Liver (tissue), 9 donors: Measurements from ENCODE around the gene SLCO4C1. TPM values are rescaled to one million over a fixed set of nuclear protein-coding genes. Genes with fewer than 3 reads are reported as not detected.
A peak's percentile ranks its signal among the peaks of the same experiment; 100 is the strongest.

Experiments used
- DNase-seq: peaks from one replicate; pipeline ENCODE4 v3.0.0-alpha.2; 2017; ENCODE audit warnings: low spot score
- H3K27ac ChIP-seq, 2 donors: one replicate each; pipeline ENCODE4 v1.7.0; 2013; ENCODE audit warnings: inconsistent platforms in 2 of 2, low read length in 2 of 2, control low read depth in 1 of 2, low read depth in 1 of 2, mild to moderate bottlenecking in 1 of 2
- H3K27me3 ChIP-seq, 4 donors: one replicate each; pipeline versions ENCODE4 v1.6.1 to v1.7.0; 2013; ENCODE audit warnings: low read length in 3 of 4, inconsistent platforms in 1 of 4, mild to moderate bottlenecking in 1 of 4, moderate library complexity in 1 of 4; ENCODE audit not compliant: control insufficient read depth in 4 of 4, insufficient read depth in 4 of 4
- H3K36me3 ChIP-seq, 4 donors: one replicate each; pipeline versions ENCODE4 v1.6.1 to v1.7.0; 2013; ENCODE audit warnings: low read length in 3 of 4, mild to moderate bottlenecking in 3 of 4, low read depth in 1 of 4, moderate library complexity in 1 of 4; ENCODE audit not compliant: control insufficient read depth in 4 of 4, insufficient read depth in 3 of 4
- H3K4me1 ChIP-seq, 4 donors: one replicate each; pipeline versions ENCODE4 v1.6.1 to v1.7.0; 2013; ENCODE audit warnings: low read length in 3 of 4, mild to moderate bottlenecking in 3 of 4, moderate library complexity in 1 of 4; ENCODE audit not compliant: control insufficient read depth in 4 of 4, insufficient read depth in 4 of 4
- H3K4me3 ChIP-seq, 3 donors: one replicate each; pipeline versions ENCODE4 v1.6.1 to v1.7.0; 2013; ENCODE audit warnings: low read length in 3 of 3, control low read depth in 1 of 3, low read depth in 1 of 3, mild to moderate bottlenecking in 1 of 3
- H3K9ac ChIP-seq, 2 donors: one replicate each; pipeline ENCODE4 v1.7.0; 2013; ENCODE audit warnings: low read length in 2 of 2, mild to moderate bottlenecking in 2 of 2, moderate library complexity in 2 of 2, control low read depth in 1 of 2, low read depth in 1 of 2
- H3K9me3 ChIP-seq, 4 donors: one replicate each; pipeline versions ENCODE4 v1.6.1 to v1.7.0; 2013; ENCODE audit warnings: low read length in 3 of 4; ENCODE audit not compliant: control insufficient read depth in 4 of 4
- EGR1 ChIP-seq, 2 donors: IDR thresholded peaks; 2 replicates each; pipeline ENCODE4 v1.6.1; 2016 to 2018; ENCODE audit warnings: antibody characterized with exemption in 2 of 2, low read depth in 2 of 2
- FOXA1 ChIP-seq: IDR thresholded peaks from 2 replicates; pipeline ENCODE4 v1.6.1; 2016; ENCODE audit warnings: antibody characterized with exemption
- FOXA2 ChIP-seq: IDR thresholded peaks from 2 replicates; pipeline ENCODE4 v1.6.1; 2016; ENCODE audit warnings: antibody characterized with exemption
- GABPA ChIP-seq, 2 donors: IDR thresholded peaks in 1 of 2; conservative IDR thresholded peaks in 1 of 2; 2 replicates each; pipeline ENCODE4 v1.6.1; 2016; ENCODE audit warnings: antibody characterized with exemption in 2 of 2, mild to moderate bottlenecking in 1 of 2, moderate library complexity in 1 of 2
- HNF4A ChIP-seq, 2 donors: conservative IDR thresholded peaks; 2 replicates each; pipeline ENCODE4 v1.6.1; 2016; ENCODE audit warnings: antibody characterized with exemption in 2 of 2, mild to moderate bottlenecking in 2 of 2
- HNF4G ChIP-seq: IDR thresholded peaks from 2 replicates; pipeline ENCODE4 v1.6.1; 2016; ENCODE audit warnings: antibody characterized with exemption
- JUND ChIP-seq, 2 donors: IDR thresholded peaks; 2 replicates each; pipeline ENCODE4 v1.6.1; 2016; ENCODE audit warnings: antibody characterized with exemption in 2 of 2
- NR2F2 ChIP-seq: IDR thresholded peaks from 2 replicates; pipeline ENCODE4 v1.6.1; 2016; ENCODE audit warnings: antibody characterized with exemption
- RAD21 ChIP-seq, 2 donors: IDR thresholded peaks; 2 replicates each; pipeline ENCODE4 v1.6.1; 2016; ENCODE audit warnings: antibody characterized with exemption in 2 of 2, mild to moderate bottlenecking in 2 of 2
- RXRA ChIP-seq, 2 donors: IDR thresholded peaks; 2 replicates each; pipeline ENCODE4 v1.6.1; 2017 to 2018; ENCODE audit warnings: antibody characterized with exemption in 2 of 2, mild to moderate bottlenecking in 1 of 2
- SP1 ChIP-seq: IDR thresholded peaks from 2 replicates; pipeline ENCODE4 v1.6.1; 2018; ENCODE audit warnings: antibody characterized with exemption, mild to moderate bottlenecking
- TAF1 ChIP-seq: conservative IDR thresholded peaks from 2 replicates; pipeline ENCODE4 v1.6.1; 2016; ENCODE audit warnings: antibody characterized with exemption, mild to moderate bottlenecking
- YY1 ChIP-seq: IDR thresholded peaks from 2 replicates; pipeline ENCODE4 v1.6.1; 2016; ENCODE audit warnings: antibody characterized with exemption, mild to moderate bottlenecking
- ZBTB33 ChIP-seq: IDR thresholded peaks from 2 replicates; pipeline ENCODE4 v1.6.1; 2016; ENCODE audit warnings: antibody characterized with exemption
- WGBS: extraction: QIAGEN DNeasy Blood & Tissue Kit; methylation state at CpG from one replicate; pipeline ENCODE4 v1.1.7; 2013; 5-methylcytosine and 5-hydroxymethylcytosine counted together
- polyA plus RNA-seq, 2 donors: library from polyadenylated mRNA; stranded (reverse) in 1 of 2; unstranded in 1 of 2; fragments of 200-250 nt in 1 of 2; fragments of >200 nt in 1 of 2; fragmentation: Nextera tagmentation in 1 of 2; extraction: Ambion mirVana in 1 of 2; gene quantifications; one replicate each; pipeline versions ENCODE4 v1.2.1 to v1.2.3, GENCODE V29; 2013 to 2015
- total RNA-seq, 2 donors: library from RNA; depleted of rRNA; stranded (reverse); fragments of >200 nt; gene quantifications; one replicate each; pipeline ENCODE4 v1.2.3, GENCODE V29; 2014
- TF ChIP-seq, protein P1 (sequence below): IDR thresholded peaks from 2 replicates; pipeline ENCODE4 v1.6.1; 2016; ENCODE audit warnings: antibody characterized with exemption, mild to moderate bottlenecking
- TF ChIP-seq, protein P2 (sequence below): IDR thresholded peaks from 2 replicates; pipeline ENCODE4 v1.6.1; 2016; ENCODE audit warnings: antibody characterized with exemption
- TF ChIP-seq, protein P3 (sequence below): fragments of 150-350 bp; IDR thresholded peaks from 2 replicates; pipeline ENCODE4 v1.5.1; 2017; ENCODE audit warnings: improper control_type of control experiment, low read depth, low read length; ENCODE audit not compliant: missing input control
- TF ChIP-seq, protein P4 (sequence below): IDR thresholded peaks from 2 replicates; pipeline ENCODE4 v1.6.1; 2016; ENCODE audit warnings: antibody characterized with exemption
- donor health status: healthy.
- donor health status: healthy.
- donor health status: healthy.
- donor health status: healthy.
- donor health status: healthy.

SLCO4C1 gene
- total and polyA plus RNA-seq, 4 donors: 2.0 to 29.4 (median 3.3) TPM

DNA sequence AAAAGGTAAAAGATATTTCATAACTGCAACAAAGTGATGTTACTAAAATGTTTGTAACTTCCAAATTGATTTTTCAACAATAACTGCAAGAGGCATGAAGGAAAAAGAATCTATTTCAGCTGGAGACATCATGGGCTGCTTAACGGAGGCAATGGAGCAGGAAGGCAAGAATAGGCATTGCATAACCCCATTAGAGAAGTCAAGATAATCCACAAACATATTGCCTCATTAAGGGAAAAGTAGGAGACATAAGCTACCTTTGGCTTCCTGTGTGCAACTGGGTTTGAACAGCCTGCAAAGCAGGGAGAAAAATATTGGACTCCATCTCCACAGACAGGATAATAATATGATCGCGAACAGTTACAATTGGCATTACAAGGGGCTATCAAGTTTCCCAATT, 46.7 kb downstream of the SLCO4C1 start:
- H3K36me3 ChIP-seq: peaks cover 0 to 6% (median 0%) of the 10 kb centered on the region in 4 donors
- H3K27ac ChIP-seq: no peak overlapping the region
- no peaks in the 10 kb centered on the region for H3K9me3 ChIP-seq
- WGBS: 92% methylated on average over 3 of the region's 3 CpGs
- H3K4me1 ChIP-seq: no peaks in the 10 kb centered on the region
- no peaks in the 10 kb centered on the region for H3K27me3 ChIP-seq
- H3K4me3 ChIP-seq: no peak overlapping the region
- no peak overlapping the region for H3K9ac ChIP-seq
- no peak for TF ChIP-seq HNF4A (conservative IDR thresholded peaks at IDR 0.05)
- no peak for TF ChIP-seq GABPA (IDR thresholded peaks at IDR 0.05 in 1 of 2, conservative IDR thresholded peaks at IDR 0.05 in 1 of 2)
- TF ChIP-seq, protein P1, sequence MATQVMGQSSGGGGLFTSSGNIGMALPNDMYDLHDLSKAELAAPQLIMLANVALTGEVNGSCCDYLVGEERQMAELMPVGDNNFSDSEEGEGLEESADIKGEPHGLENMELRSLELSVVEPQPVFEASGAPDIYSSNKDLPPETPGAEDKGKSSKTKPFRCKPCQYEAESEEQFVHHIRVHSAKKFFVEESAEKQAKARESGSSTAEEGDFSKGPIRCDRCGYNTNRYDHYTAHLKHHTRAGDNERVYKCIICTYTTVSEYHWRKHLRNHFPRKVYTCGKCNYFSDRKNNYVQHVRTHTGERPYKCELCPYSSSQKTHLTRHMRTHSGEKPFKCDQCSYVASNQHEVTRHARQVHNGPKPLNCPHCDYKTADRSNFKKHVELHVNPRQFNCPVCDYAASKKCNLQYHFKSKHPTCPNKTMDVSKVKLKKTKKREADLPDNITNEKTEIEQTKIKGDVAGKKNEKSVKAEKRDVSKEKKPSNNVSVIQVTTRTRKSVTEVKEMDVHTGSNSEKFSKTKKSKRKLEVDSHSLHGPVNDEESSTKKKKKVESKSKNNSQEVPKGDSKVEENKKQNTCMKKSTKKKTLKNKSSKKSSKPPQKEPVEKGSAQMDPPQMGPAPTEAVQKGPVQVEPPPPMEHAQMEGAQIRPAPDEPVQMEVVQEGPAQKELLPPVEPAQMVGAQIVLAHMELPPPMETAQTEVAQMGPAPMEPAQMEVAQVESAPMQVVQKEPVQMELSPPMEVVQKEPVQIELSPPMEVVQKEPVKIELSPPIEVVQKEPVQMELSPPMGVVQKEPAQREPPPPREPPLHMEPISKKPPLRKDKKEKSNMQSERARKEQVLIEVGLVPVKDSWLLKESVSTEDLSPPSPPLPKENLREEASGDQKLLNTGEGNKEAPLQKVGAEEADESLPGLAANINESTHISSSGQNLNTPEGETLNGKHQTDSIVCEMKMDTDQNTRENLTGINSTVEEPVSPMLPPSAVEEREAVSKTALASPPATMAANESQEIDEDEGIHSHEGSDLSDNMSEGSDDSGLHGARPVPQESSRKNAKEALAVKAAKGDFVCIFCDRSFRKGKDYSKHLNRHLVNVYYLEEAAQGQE: no peak
- TF ChIP-seq, protein P2, sequence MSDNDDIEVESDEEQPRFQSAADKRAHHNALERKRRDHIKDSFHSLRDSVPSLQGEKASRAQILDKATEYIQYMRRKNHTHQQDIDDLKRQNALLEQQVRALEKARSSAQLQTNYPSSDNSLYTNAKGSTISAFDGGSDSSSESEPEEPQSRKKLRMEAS: no peak
- no peak for TF ChIP-seq FOXA2
- no peak for TF ChIP-seq ZBTB33
- TF ChIP-seq, protein P3, sequence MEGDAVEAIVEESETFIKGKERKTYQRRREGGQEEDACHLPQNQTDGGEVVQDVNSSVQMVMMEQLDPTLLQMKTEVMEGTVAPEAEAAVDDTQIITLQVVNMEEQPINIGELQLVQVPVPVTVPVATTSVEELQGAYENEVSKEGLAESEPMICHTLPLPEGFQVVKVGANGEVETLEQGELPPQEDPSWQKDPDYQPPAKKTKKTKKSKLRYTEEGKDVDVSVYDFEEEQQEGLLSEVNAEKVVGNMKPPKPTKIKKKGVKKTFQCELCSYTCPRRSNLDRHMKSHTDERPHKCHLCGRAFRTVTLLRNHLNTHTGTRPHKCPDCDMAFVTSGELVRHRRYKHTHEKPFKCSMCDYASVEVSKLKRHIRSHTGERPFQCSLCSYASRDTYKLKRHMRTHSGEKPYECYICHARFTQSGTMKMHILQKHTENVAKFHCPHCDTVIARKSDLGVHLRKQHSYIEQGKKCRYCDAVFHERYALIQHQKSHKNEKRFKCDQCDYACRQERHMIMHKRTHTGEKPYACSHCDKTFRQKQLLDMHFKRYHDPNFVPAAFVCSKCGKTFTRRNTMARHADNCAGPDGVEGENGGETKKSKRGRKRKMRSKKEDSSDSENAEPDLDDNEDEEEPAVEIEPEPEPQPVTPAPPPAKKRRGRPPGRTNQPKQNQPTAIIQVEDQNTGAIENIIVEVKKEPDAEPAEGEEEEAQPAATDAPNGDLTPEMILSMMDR: no peak
- TF ChIP-seq FOXA1: no peak
- TF ChIP-seq SP1: no peak
- no peak for TF ChIP-seq JUND (IDR thresholded peaks at IDR 0.05)
- TF ChIP-seq, protein P4, sequence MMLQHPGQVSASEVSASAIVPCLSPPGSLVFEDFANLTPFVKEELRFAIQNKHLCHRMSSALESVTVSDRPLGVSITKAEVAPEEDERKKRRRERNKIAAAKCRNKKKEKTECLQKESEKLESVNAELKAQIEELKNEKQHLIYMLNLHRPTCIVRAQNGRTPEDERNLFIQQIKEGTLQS: no peak
- TF ChIP-seq RAD21 (IDR thresholded peaks at IDR 0.05): no peak
- no peak for TF ChIP-seq TAF1
- TF ChIP-seq YY1: no peak
- no peak for TF ChIP-seq NR2F2
- TF ChIP-seq RXRA (IDR thresholded peaks at IDR 0.05): no peak
- DNase-seq: no peak

GRCh38 chr5:102243213-102243612, 52.9 kb downstream of the SLCO4C1 start:
- no peaks in the 10 kb centered on the region for H3K27me3 ChIP-seq
- no peak for DNase-seq
- H3K36me3 ChIP-seq: peaks cover 0 to 6% (median 0%) of the 10 kb centered on the region in 4 donors
- H3K9me3 ChIP-seq: no peaks in the 10 kb centered on the region
- H3K4me3 ChIP-seq: no peak overlapping the region
- peaks cover 8 to 21% (median 16%) of the 10 kb centered on the region in 4 donors for H3K4me1 ChIP-seq
- no peak overlapping the region for H3K9ac ChIP-seq
- peak overlapping the region in 1 of 2 donors; percentile 39 for H3K27ac ChIP-seq
- 37% methylated on average over 4 of the region's 4 CpGs for WGBS
- TF ChIP-seq, protein P3: no peak
- no peak for TF ChIP-seq GABPA (IDR thresholded peaks at IDR 0.05 in 1 of 2, conservative IDR thresholded peaks at IDR 0.05 in 1 of 2)
- TF ChIP-seq SP1: peak; percentile 26
- TF ChIP-seq, protein P4: peak; percentile 80
- peak; percentile 16 to 50 for TF ChIP-seq RAD21 (IDR thresholded peaks at IDR 0.05)
- TF ChIP-seq FOXA2: peak; percentile 35
- TF ChIP-seq FOXA1: no peak
- no peak for TF ChIP-seq RXRA (IDR thresholded peaks at IDR 0.05)
- TF ChIP-seq, protein P2: no peak
- TF ChIP-seq ZBTB33: no peak
- no peak for TF ChIP-seq TAF1
- TF ChIP-seq YY1: no peak
- no peak for TF ChIP-seq HNF4G
- TF ChIP-seq HNF4A (conservative IDR thresholded peaks at IDR 0.05): peak in 1 of 2 donors; percentile 12
- no peak for TF ChIP-seq EGR1 (IDR thresholded peaks at IDR 0.05; ENCODE audit: low read depth in 2 of 2)
- TF ChIP-seq NR2F2: no peak
